ENCODE measurements around the gene ADGRL1. TPM values are rescaled to one million over a fixed set of nuclear protein-coding genes. Genes with fewer than 3 reads are reported as not detected.
"Not testable (repeated sequence)": the region's sequence is repeated elsewhere in the genome, so short reads cannot be mapped to it uniquely, and the experiment has no call there.

The ADGRL1 gene
- total and polyA plus RNA-seq, 2 donors (not counting 3 experiments of a cell fraction or from before 2014, with no cell fraction given), result 7.3 to 8.3 TPM

GRCh38 chr19:14248578-14249011 is 42.6 kb upstream of the ADGRL1 start:
- H3K4me2 ChIP-seq (ENCODE audit: insufficient read depth, low read length), result peak overlapping the region; percentile 55
- POLR2A ChIA-PET, result no interaction called here

GRCh38 chr19:14247548-14248471 is 41.8 kb upstream of the ADGRL1 start:
- ChIA-PET POLR2A (interaction anchor here (0.6 kb wide), 1 partner anchor 46 kb away, joined by 5 read pairs; no protein-coding TSS in a partner anchor), CTCF (interaction anchor here (1.8 kb wide), 1 partner anchor 30 kb away, joined by 3 read pairs; no protein-coding TSS in a partner anchor)
- H3K9me3 ChIP-seq (replicated peaks; ENCODE audit: control insufficient read depth, insufficient read depth, low read length); H3K4me2 ChIP-seq (ENCODE audit: insufficient read depth, low read length); dilution Hi-C loops (cut with MboI; ENCODE audit: extremely low pct_ligation_motif_present, low sequenced_read_pairs); H3K27me3 ChIP-seq (ENCODE audit: control insufficient read depth in 2 of 2, insufficient read depth in 2 of 2, low read length in 2 of 2); DNase-seq (ENCODE audit: low read depth, low spot score); BruUV-seq (replicated peaks); intact Hi-C loops (cut with micrococcal nuclease); H3K36me3 ChIP-seq (ENCODE audit: control insufficient read depth in 2 of 2, extremely low read depth in 1 of 2, insufficient read depth in 2 of 2, low read length in 2 of 2); H4K20me1 ChIP-seq (replicated peaks; ENCODE audit: control insufficient read depth, extremely low read depth, insufficient read depth, low read length); H3K9me1 ChIP-seq (replicated peaks; ENCODE audit: control insufficient read depth, extremely low read depth, insufficient read depth, low read length); H3K4me1 ChIP-seq (ENCODE audit: control insufficient read depth, extremely low read depth, insufficient read depth, low read length); H3K79me2 ChIP-seq (ENCODE audit: control insufficient read depth, insufficient read depth, low read length); H3K9ac ChIP-seq (replicated peaks; ENCODE audit: extremely low read depth, insufficient read depth, low read length); H3K27ac ChIP-seq (ENCODE audit: insufficient read depth, low read depth, low read length); H3K4me3 ChIP-seq (replicated peaks in 1 of 3; ENCODE audit: insufficient read depth in 1 of 3, low read depth in 1 of 3, low read length in 3 of 3): not testable (repeated sequence)
- H2AFZ ChIP-seq (ENCODE audit: low read depth, low read length), result peak overlapping the region; percentile 73
- peak; percentile 40 for FAIRE-seq

More at GRCh38 chr19:14248578-14249011, 42.6 kb upstream of the ADGRL1 start:
- Histone ChIP-seq H3K27me3 (ENCODE audit: control insufficient read depth in 2 of 2, insufficient read depth in 2 of 2, low read length in 2 of 2) (no peaks in the 10 kb centered on the region), H3K4me3 (replicated peaks in 1 of 3; ENCODE audit: insufficient read depth in 1 of 3, low read depth in 1 of 3, low read length in 3 of 3) (peak overlapping the region; percentile 16 to 40 (median 23)), H3K9me3 (replicated peaks; ENCODE audit: control insufficient read depth, insufficient read depth, low read length) (no peaks in the 10 kb centered on the region), H4K20me1 (replicated peaks; ENCODE audit: control insufficient read depth, extremely low read depth, insufficient read depth, low read length) (no peaks in the 10 kb centered on the region), H3K9me1 (replicated peaks; ENCODE audit: control insufficient read depth, extremely low read depth, insufficient read depth, low read length) (no peaks in the 10 kb centered on the region), H3K9ac (replicated peaks; ENCODE audit: extremely low read depth, insufficient read depth, low read length) (no peak overlapping the region), H3K27ac (ENCODE audit: insufficient read depth, low read depth, low read length) (no peak overlapping the region), H3K79me2 (ENCODE audit: control insufficient read depth, insufficient read depth, low read length) (no peaks in the 10 kb centered on the region), H3K4me1 (ENCODE audit: control insufficient read depth, extremely low read depth, insufficient read depth, low read length) (peaks cover 3% of the 10 kb centered on the region), H3K36me3 (ENCODE audit: control insufficient read depth in 2 of 2, extremely low read depth in 1 of 2, insufficient read depth in 2 of 2, low read length in 2 of 2) (no peaks in the 10 kb centered on the region), H2AFZ (ENCODE audit: low read depth, low read length) (peak overlapping the region; percentile 91)
- CTCF ChIA-PET, result interaction anchor here (1.8 kb wide), 1 partner anchor 30 kb away, joined by 3 read pairs; no protein-coding TSS in a partner anchor
- FAIRE-seq (peak; percentile 70), DNase-seq (ENCODE audit: low read depth, low spot score) (peak; percentile 57)
- no TSS peak for BruUV-seq (replicated peaks)
- intact Hi-C loops (cut with micrococcal nuclease), result no loop called here
- dilution Hi-C loops (cut with MboI; ENCODE audit: extremely low pct_ligation_motif_present, low sequenced_read_pairs), result no loop called here
- TF ChIP-seq CTCF (IDR thresholded peaks at IDR 0.05; ENCODE audit: extremely low read depth in 1 of 2, insufficient read depth in 1 of 2, low read depth in 1 of 2, low read length in 2 of 2), result no peak
- TF ChIP-seq POLR2AphosphoS5 (IDR thresholded peaks at IDR 0.05; ENCODE audit: insufficient read depth, low read depth, low read length), result peak; percentile 3

- ChIA-PET POLR2A (interaction anchor here (0.6 kb wide), 1 partner anchor 47 kb away, joined by 5 read pairs; no protein-coding TSS in a partner anchor), CTCF (interaction anchor here (1.8 kb wide), 1 partner anchor 29 kb away, joined by 3 read pairs; no protein-coding TSS in a partner anchor)
- H3K4me2 ChIP-seq (ENCODE audit: insufficient read depth, low read length); DNase-seq (ENCODE audit: low read depth, low spot score); BruUV-seq (replicated peaks); H3K4me3 ChIP-seq (replicated peaks in 1 of 3; ENCODE audit: insufficient read depth in 1 of 3, low read depth in 1 of 3, low read length in 3 of 3); H2AFZ ChIP-seq (ENCODE audit: low read depth, low read length); H3K27me3 ChIP-seq (ENCODE audit: control insufficient read depth in 2 of 2, insufficient read depth in 2 of 2, low read length in 2 of 2); H3K9me3 ChIP-seq (replicated peaks; ENCODE audit: control insufficient read depth, insufficient read depth, low read length); H3K4me1 ChIP-seq (ENCODE audit: control insufficient read depth, extremely low read depth, insufficient read depth, low read length); H3K27ac ChIP-seq (ENCODE audit: insufficient read depth, low read depth, low read length); H4K20me1 ChIP-seq (replicated peaks; ENCODE audit: control insufficient read depth, extremely low read depth, insufficient read depth, low read length); intact Hi-C loops (cut with micrococcal nuclease); H3K36me3 ChIP-seq (ENCODE audit: control insufficient read depth in 2 of 2, extremely low read depth in 1 of 2, insufficient read depth in 2 of 2, low read length in 2 of 2); H3K9ac ChIP-seq (replicated peaks; ENCODE audit: extremely low read depth, insufficient read depth, low read length); dilution Hi-C loops (cut with MboI; ENCODE audit: extremely low pct_ligation_motif_present, low sequenced_read_pairs); H3K9me1 ChIP-seq (replicated peaks; ENCODE audit: control insufficient read depth, extremely low read depth, insufficient read depth, low read length); FAIRE-seq; H3K79me2 ChIP-seq (ENCODE audit: control insufficient read depth, insufficient read depth, low read length): not testable (repeated sequence)
Measured at GRCh38 chr19:14247205-14247547, 41.2 kb upstream of the ADGRL1 start.
